SH-SY5Y (cell line): ENCODE results near the gene ZNF775.

Source experiments
- GATA2 ChIP-seq: IDR thresholded peaks from 2 replicates; pipeline ENCODE4 v1.6.1; 2011; ENCODE audit warnings: mild to moderate bottlenecking, low read depth, low read length
- GATA3 ChIP-seq: IDR thresholded peaks from 2 replicates; pipeline ENCODE4 v1.6.1; 2011; ENCODE audit warnings: low read depth, mild to moderate bottlenecking, low read length, moderate library complexity

GRCh38 chr7:150343225-150343624, 35.9 kb upstream of the ZNF775 start:
- TF ChIP-seq GATA2 (no peak), GATA3 (no peak)
